ENCODE measurements around the gene OXA1L.

- no peak for TF ChIP-seq EZH2 (IDR thresholded peaks at IDR 0.05; ENCODE audit: low read length, unreplicated experiment)
- TF ChIP-seq, protein P1, sequence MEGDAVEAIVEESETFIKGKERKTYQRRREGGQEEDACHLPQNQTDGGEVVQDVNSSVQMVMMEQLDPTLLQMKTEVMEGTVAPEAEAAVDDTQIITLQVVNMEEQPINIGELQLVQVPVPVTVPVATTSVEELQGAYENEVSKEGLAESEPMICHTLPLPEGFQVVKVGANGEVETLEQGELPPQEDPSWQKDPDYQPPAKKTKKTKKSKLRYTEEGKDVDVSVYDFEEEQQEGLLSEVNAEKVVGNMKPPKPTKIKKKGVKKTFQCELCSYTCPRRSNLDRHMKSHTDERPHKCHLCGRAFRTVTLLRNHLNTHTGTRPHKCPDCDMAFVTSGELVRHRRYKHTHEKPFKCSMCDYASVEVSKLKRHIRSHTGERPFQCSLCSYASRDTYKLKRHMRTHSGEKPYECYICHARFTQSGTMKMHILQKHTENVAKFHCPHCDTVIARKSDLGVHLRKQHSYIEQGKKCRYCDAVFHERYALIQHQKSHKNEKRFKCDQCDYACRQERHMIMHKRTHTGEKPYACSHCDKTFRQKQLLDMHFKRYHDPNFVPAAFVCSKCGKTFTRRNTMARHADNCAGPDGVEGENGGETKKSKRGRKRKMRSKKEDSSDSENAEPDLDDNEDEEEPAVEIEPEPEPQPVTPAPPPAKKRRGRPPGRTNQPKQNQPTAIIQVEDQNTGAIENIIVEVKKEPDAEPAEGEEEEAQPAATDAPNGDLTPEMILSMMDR (conservative IDR thresholded peaks at IDR 0.05; ENCODE audit: low read depth, low read length): no peak
Measured at GRCh38 chr14:22813145-22813544, 46.7 kb downstream of the OXA1L start.

Measured in PC-3 (cell line).